Measurements from ENCODE around the gene LPA.
"Not testable (repeated sequence)": the region's sequence is repeated elsewhere in the genome, so short reads cannot be mapped to it uniquely, and the experiment has no call there.

Gene LPA

GRCh38 chr6:160678230-160678629, 14.2 kb upstream of the LPA start:
- TF ChIP-seq TOX (CRISPR knock-in tag; IDR thresholded peaks at IDR 0.05; ENCODE audit: borderline replicate concordance) (no peak), ZFP3 (CRISPR knock-in tag; IDR thresholded peaks at IDR 0.05) (no peak), ISL1 (CRISPR knock-in tag; IDR thresholded peaks at IDR 0.05) (no peak), ZNF70 (CRISPR knock-in tag; IDR thresholded peaks at IDR 0.05) (no peak)
- ATAC-seq, result no peak

DNA sequence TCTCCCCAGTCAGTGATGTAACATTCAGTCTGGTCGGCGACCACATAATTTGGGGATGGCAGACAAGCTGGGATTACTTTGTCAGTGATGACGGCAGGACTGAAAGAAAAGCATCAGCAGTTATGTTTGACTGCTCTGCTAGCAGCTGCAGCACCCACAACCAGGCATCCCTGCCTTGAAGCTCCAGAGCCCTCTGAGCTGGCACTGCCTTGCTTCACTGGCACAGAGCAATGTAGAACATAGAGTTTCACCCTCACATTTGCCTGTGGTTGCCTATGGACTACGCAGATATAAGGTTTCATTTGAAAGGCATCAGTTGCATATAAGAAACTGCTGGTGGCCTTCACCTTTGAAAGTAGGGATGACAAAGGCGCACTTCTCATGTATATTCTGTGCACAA, 12.3 kb upstream of the LPA start:
- ATAC-seq, result not testable (repeated sequence)

- TF ChIP-seq ZNF8 (CRISPR knock-in tag; IDR thresholded peaks at IDR 0.05) (no peak), ISL1 (CRISPR knock-in tag; IDR thresholded peaks at IDR 0.05) (no peak), GLIS3 (CRISPR knock-in tag; IDR thresholded peaks at IDR 0.05) (no peak), ZNF565 (CRISPR knock-in tag; conservative IDR thresholded peaks at IDR 0.05; ENCODE audit: low read depth) (no peak), ZNF70 (CRISPR knock-in tag; IDR thresholded peaks at IDR 0.05) (no peak), PPARA (CRISPR knock-in tag; IDR thresholded peaks at IDR 0.05; ENCODE audit: borderline replicate concordance) (no peak), TOX (CRISPR knock-in tag; IDR thresholded peaks at IDR 0.05; ENCODE audit: borderline replicate concordance) (no peak), TCF4 (CRISPR knock-in tag; IDR thresholded peaks at IDR 0.05; ENCODE audit: borderline replicate concordance) (no peak), TSHZ2 (CRISPR knock-in tag; IDR thresholded peaks at IDR 0.05) (no peak), OSR1 (CRISPR knock-in tag; IDR thresholded peaks at IDR 0.05) (no peak)
- TF ChIP-seq, protein P1, sequence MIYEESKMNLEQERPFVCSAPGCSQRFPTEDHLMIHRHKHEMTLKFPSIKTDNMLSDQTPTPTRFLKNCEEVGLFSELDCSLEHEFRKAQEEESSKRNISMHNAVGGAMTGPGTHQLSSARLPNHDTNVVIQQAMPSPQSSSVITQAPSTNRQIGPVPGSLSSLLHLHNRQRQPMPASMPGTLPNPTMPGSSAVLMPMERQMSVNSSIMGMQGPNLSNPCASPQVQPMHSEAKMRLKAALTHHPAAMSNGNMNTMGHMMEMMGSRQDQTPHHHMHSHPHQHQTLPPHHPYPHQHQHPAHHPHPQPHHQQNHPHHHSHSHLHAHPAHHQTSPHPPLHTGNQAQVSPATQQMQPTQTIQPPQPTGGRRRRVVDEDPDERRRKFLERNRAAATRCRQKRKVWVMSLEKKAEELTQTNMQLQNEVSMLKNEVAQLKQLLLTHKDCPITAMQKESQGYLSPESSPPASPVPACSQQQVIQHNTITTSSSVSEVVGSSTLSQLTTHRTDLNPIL (CRISPR knock-in tag; IDR thresholded peaks at IDR 0.05; ENCODE audit: low read depth), result no peak
- TF ChIP-seq, protein P2, sequence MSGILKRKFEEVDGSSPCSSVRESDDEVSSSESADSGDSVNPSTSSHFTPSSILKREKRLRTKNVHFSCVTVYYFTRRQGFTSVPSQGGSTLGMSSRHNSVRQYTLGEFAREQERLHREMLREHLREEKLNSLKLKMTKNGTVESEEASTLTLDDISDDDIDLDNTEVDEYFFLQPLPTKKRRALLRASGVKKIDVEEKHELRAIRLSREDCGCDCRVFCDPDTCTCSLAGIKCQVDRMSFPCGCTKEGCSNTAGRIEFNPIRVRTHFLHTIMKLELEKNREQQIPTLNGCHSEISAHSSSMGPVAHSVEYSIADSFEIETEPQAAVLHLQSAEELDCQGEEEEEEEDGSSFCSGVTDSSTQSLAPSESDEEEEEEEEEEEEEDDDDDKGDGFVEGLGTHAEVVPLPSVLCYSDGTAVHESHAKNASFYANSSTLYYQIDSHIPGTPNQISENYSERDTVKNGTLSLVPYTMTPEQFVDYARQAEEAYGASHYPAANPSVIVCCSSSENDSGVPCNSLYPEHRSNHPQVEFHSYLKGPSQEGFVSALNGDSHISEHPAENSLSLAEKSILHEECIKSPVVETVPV (CRISPR knock-in tag; IDR thresholded peaks at IDR 0.05), result no peak
- TF ChIP-seq, protein P3, sequence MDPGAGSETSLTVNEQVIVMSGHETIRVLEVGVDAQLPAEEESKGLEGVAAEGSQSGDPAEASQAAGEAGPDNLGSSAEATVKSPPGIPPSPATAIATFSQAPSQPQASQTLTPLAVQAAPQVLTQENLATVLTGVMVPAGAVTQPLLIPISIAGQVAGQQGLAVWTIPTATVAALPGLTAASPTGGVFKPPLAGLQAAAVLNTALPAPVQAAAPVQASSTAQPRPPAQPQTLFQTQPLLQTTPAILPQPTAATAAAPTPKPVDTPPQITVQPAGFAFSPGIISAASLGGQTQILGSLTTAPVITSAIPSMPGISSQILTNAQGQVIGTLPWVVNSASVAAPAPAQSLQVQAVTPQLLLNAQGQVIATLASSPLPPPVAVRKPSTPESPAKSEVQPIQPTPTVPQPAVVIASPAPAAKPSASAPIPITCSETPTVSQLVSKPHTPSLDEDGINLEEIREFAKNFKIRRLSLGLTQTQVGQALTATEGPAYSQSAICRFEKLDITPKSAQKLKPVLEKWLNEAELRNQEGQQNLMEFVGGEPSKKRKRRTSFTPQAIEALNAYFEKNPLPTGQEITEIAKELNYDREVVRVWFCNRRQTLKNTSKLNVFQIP (CRISPR knock-in tag; IDR thresholded peaks at IDR 0.05; ENCODE audit: borderline replicate concordance, low read depth), result no peak
- no peak for ATAC-seq
These were observed 4.5 kb upstream of the LPA start for GRCh38 chr6:160668589-160668988.

DNA sequence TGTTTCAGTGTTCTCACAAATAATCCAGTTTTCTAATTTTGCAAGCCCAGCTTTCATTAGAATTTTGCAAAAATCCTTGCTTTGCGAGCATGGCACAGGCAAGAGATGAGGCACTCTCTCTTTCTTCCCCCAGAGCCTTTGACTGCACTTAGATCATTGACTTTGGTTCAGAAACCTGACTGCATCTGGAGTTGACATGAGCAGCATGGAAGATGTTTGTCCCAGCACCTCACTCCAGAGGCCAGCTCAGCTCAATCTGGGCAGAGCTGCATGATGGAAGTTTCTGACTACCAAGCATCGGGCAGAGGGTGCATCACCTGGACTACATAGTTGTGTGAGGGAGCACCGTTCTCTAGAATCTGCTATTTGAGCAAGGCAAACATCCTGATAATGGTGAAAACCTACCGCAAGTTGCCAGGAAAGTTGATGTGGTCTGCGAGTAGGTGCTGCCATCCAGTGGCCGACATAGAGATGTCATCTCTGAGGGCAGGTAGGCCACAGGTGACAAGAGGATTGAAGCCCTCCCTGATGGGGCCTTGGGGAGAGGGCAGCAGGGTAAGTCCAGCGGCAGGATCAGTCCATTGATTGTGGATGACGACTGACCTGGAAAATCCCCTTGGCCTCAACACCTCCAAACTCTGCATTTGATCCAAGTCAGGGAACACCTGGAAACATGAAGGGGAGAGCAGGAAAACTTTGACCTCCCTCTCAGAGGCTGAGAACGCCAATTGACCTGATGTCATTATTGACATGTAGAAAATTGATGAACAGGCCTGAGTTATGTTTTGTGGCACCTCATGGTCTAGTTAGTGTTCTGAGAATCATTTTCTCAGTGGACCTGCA, 3.8 kb upstream of the LPA start:
- no peak for TF ChIP-seq TSHZ2 (CRISPR knock-in tag; IDR thresholded peaks at IDR 0.05)
- no peak for TF ChIP-seq ZNF70 (CRISPR knock-in tag; IDR thresholded peaks at IDR 0.05)
- TF ChIP-seq CSDC2 (CRISPR knock-in tag; IDR thresholded peaks at IDR 0.05), result no peak
- ATAC-seq, result peak; percentile 39; the same call in 1 of the 3 replicates
